ENCODE measurements around the gene GAL3ST2.

GAL3ST2 gene

GRCh38 chr2:241842620-241843211 is 66.1 kb downstream of the GAL3ST2 start:
- peak in 2 of 58 donors; percentile 13 to 63 for DNase-seq

GRCh38 chr2:241843321-241844065 is 66.9 kb downstream of the GAL3ST2 start:
- DNase-seq: peak in 1 of 58 donors; percentile 39

- peak in 7 of 58 donors; percentile 28 to 46 (median 38) for DNase-seq
Observed at GRCh38 chr2:241844066-241844728, 67.6 kb downstream of the GAL3ST2 start.

- DNase-seq: no peak
Observed at GRCh38 chr2:241844831-241845578, 68.4 kb downstream of the GAL3ST2 start.

- no peak for DNase-seq
Observed at GRCh38 chr2:241846406-241846805, 69.8 kb downstream of the GAL3ST2 start.

GRCh38 chr2:241848761-241849615 is 72.4 kb downstream of the GAL3ST2 start:
- peak in 2 of 58 donors; percentile 30 to 43 for DNase-seq

- DNase-seq: no peak
Observed at GRCh38 chr2:241849616-241850543, 73.3 kb downstream of the GAL3ST2 start.

- DNase-seq: no peak
Observed at GRCh38 chr2:241850544-241851324, 74.1 kb downstream of the GAL3ST2 start.

GRCh38 chr2:241851325-241852115 is 74.9 kb downstream of the GAL3ST2 start:
- DNase-seq: no peak

GRCh38 chr2:241852116-241852980 is 75.7 kb downstream of the GAL3ST2 start:
- DNase-seq: no peak

GRCh38 chr2:241852981-241853631 is 76.5 kb downstream of the GAL3ST2 start:
- no peak for DNase-seq
